Mononuclear cell (primary cell): Measurements from ENCODE around the gene ENKD1. TPM values are rescaled to one million over a fixed set of nuclear protein-coding genes. Genes with fewer than 3 reads are reported as not detected.

Experiments
- H3K27me3 ChIP-seq: 2 replicates; pipeline ENCODE4 v1.6.0; 2011; ENCODE audit warnings: low read length, control low read depth; ENCODE audit not compliant: insufficient read depth
- H3K4me1 ChIP-seq: 2 replicates; pipeline ENCODE4 v1.5.1; 2011; ENCODE audit warnings: mild to moderate bottlenecking, low read length, control low read depth; ENCODE audit not compliant: insufficient read depth
- H3K4me3 ChIP-seq: 2 replicates; pipeline ENCODE4 v1.5.1; 2011; ENCODE audit warnings: mild to moderate bottlenecking, low read length, moderate library complexity
- H3K9me3 ChIP-seq: 2 replicates; pipeline ENCODE4 v1.5.1; 2011; ENCODE audit warnings: low read depth, mild to moderate bottlenecking, control low read depth, low read length
- total RNA-seq: library from RNA; depleted of rRNA; stranded (reverse); fragments of >200 nt; gene quantifications from one replicate; pipeline ENCODE4 v1.2.3, GENCODE V29; 2012

The ENKD1 gene
- total RNA-seq, 1 donor, result 3.0 TPM

GRCh38 chr16:67661101-67661761 lies 5.3 kb downstream of the ENKD1 start:
- H3K9me3 ChIP-seq, result no peaks in the 10 kb centered on the region
- H3K4me1 ChIP-seq, result peaks cover 30% of the 10 kb centered on the region
- H3K4me3 ChIP-seq, result peak overlapping the region; percentile 93
- H3K27me3 ChIP-seq, result no peaks in the 10 kb centered on the region

- Histone ChIP-seq H3K27me3 (no peaks in the 10 kb centered on the region), H3K4me3 (peak within 1 kb of the TSS; percentile 93), H3K9me3 (no peaks in the 10 kb centered on the region), H3K4me1 (peaks cover 24% of the 10 kb centered on the region)
Observed at GRCh38 chr16:67660564-67661028, 6.0 kb downstream of the ENKD1 start, which contains the start of gene PARD6A. Gene PARD6A (plus strand): TSS chr16:67660960. CDS start chr16:67661039, 79 bp downstream.

GRCh38 chr16:67659675-67660563 lies 6.6 kb downstream of the ENKD1 start, which contains the start of gene ACD:
Gene ACD (minus strand): TSS chr16:67660260. CDS start chr16:67660220, 40 bp downstream.
- Histone ChIP-seq H3K9me3 (no peaks in the 10 kb centered on the region), H3K4me3 (peak within 1 kb of the TSS; percentile 93), H3K27me3 (no peaks in the 10 kb centered on the region), H3K4me1 (peaks cover 22% of the 10 kb centered on the region)

- H3K27me3 ChIP-seq, result no peaks in the 10 kb centered on the region
- H3K9me3 ChIP-seq, result no peaks in the 10 kb centered on the region
- peaks cover 22% of the 10 kb centered on the region for H3K4me1 ChIP-seq
- peak overlapping the region; percentile 93 for H3K4me3 ChIP-seq
Observed at GRCh38 chr16:67658849-67659674, 7.5 kb downstream of the ENKD1 start.

GRCh38 chr16:67657751-67658518 lies 8.6 kb downstream of the ENKD1 start:
- Histone ChIP-seq H3K4me1 (peaks cover 22% of the 10 kb centered on the region), H3K9me3 (no peaks in the 10 kb centered on the region), H3K27me3 (no peaks in the 10 kb centered on the region), H3K4me3 (no peak overlapping the region)

GRCh38 chr16:67657017-67657608 lies 9.4 kb downstream of the ENKD1 start:
- no peaks in the 10 kb centered on the region for H3K27me3 ChIP-seq

GRCh38 chr16:67656344-67657016 lies 10.1 kb downstream of the ENKD1 start:
- H3K9me3 ChIP-seq, result no peaks in the 10 kb centered on the region
- no peaks in the 10 kb centered on the region for H3K27me3 ChIP-seq
- no peak overlapping the region for H3K4me3 ChIP-seq
- peaks cover 19% of the 10 kb centered on the region for H3K4me1 ChIP-seq

More at GRCh38 chr16:67657017-67657608, 9.4 kb downstream of the ENKD1 start:
- no peak overlapping the region for H3K4me3 ChIP-seq
- H3K9me3 ChIP-seq, result no peaks in the 10 kb centered on the region
- peaks cover 22% of the 10 kb centered on the region for H3K4me1 ChIP-seq

GRCh38 chr16:67655363-67655762 lies 11.2 kb downstream of the ENKD1 start:
- Histone ChIP-seq H3K4me1 (peaks cover 13% of the 10 kb centered on the region), H3K9me3 (no peaks in the 10 kb centered on the region), H3K4me3 (no peak overlapping the region), H3K27me3 (no peaks in the 10 kb centered on the region)

- no peak overlapping the region for H3K4me3 ChIP-seq
- H3K4me1 ChIP-seq, result peaks cover 9% of the 10 kb centered on the region
- no peaks in the 10 kb centered on the region for H3K9me3 ChIP-seq
- H3K27me3 ChIP-seq, result no peaks in the 10 kb centered on the region
Observed at GRCh38 chr16:67654403-67654911, 12.1 kb downstream of the ENKD1 start.

- Histone ChIP-seq H3K9me3 (no peaks in the 10 kb centered on the region), H3K27me3 (no peaks in the 10 kb centered on the region), H3K4me1 (peaks cover 3% of the 10 kb centered on the region)
Observed at GRCh38 chr16:67653789-67654402, 12.7 kb downstream of the ENKD1 start.

GRCh38 chr16:67653128-67653788 lies 13.3 kb downstream of the ENKD1 start:
- no peaks in the 10 kb centered on the region for H3K4me1 ChIP-seq
- no peaks in the 10 kb centered on the region for H3K9me3 ChIP-seq
- H3K27me3 ChIP-seq, result no peaks in the 10 kb centered on the region
- H3K4me3 ChIP-seq, result no peak overlapping the region

More at GRCh38 chr16:67653789-67654402, 12.7 kb downstream of the ENKD1 start:
- H3K4me3 ChIP-seq, result no peak overlapping the region

- H3K4me1 ChIP-seq, result no peaks in the 10 kb centered on the region
- H3K4me3 ChIP-seq, result no peak overlapping the region
- H3K9me3 ChIP-seq, result no peaks in the 10 kb centered on the region
- H3K27me3 ChIP-seq, result no peaks in the 10 kb centered on the region
Observed at GRCh38 chr16:67652578-67653127, 13.9 kb downstream of the ENKD1 start.
